Heart left ventricle (tissue), 16 donors: ENCODE results near the gene TBC1D4. TPM values are rescaled to one million over a fixed set of nuclear protein-coding genes. Genes with fewer than 3 reads are reported as not detected.
"Not testable (repeated sequence)": the region's sequence is repeated elsewhere in the genome, so short reads cannot be mapped to it uniquely, and the experiment has no call there.

ENCODE experiments used
- ATAC-seq, 4 donors: fragments of 200-7000 bp; cut with Tn5 transposase; one replicate each; pipeline ENCODE4 v1.9.1; 2020 to 2022; ENCODE audit warnings: moderate library complexity in 4 of 4, mild to moderate bottlenecking in 3 of 4, moderate number of reproducible peaks in 1 of 4
- DNase-seq, 5 donors: peaks; one replicate each; pipeline ENCODE4 v3.0.0-alpha.2; 2020
- H3K27ac ChIP-seq, 12 donors: fragments of 200-600 bp; sonication (generic) in 4 of 12; one replicate each; pipeline versions ENCODE4 v1.5.0 to v1.8.0; 2016 to 2022; ENCODE audit warnings: mild to moderate bottlenecking in 2 of 12
- H3K27me3 ChIP-seq, 9 donors: fragments of 200-600 bp; sonication (generic) in 2 of 9; one replicate each; pipeline versions ENCODE4 v1.5.1 to v1.8.0; 2016 to 2022; ENCODE audit warnings: mild to moderate bottlenecking in 3 of 9
- H3K36me3 ChIP-seq, 9 donors: fragments of 200-600 bp; sonication (generic) in 2 of 9; one replicate each; pipeline versions ENCODE4 v1.5.0 to v1.8.0; 2018 to 2022; ENCODE audit warnings: mild to moderate bottlenecking in 2 of 9
- H3K4me1 ChIP-seq, 12 donors: fragments of 200-600 bp; sonication (generic) in 4 of 12; one replicate each; pipeline versions ENCODE4 v1.5.0 to v1.8.0; 2016 to 2022; ENCODE audit warnings: mild to moderate bottlenecking in 3 of 12
- H3K4me3 ChIP-seq, 12 donors: fragments of 200-600 bp; sonication (generic) in 4 of 12; one replicate each; pipeline versions ENCODE4 v1.5.0 to v1.8.0; 2017 to 2022; ENCODE audit warnings: mild to moderate bottlenecking in 9 of 12, moderate library complexity in 4 of 12
- H3K9me3 ChIP-seq, 12 donors: fragments of 200-600 bp; sonication (generic) in 4 of 12; one replicate each; pipeline versions ENCODE4 v1.5.0 to v1.8.0; 2016 to 2022; ENCODE audit warnings: mild to moderate bottlenecking in 1 of 12
- CTCF ChIP-seq, 12 donors: fragments of 200-600 bp; sonication (generic) in 4 of 12; IDR thresholded peaks; one replicate each; pipeline versions ENCODE4 v1.5.0 to v1.8.0; 2018 to 2022; ENCODE audit warnings: antibody characterized with exemption in 12 of 12, mild to moderate bottlenecking in 5 of 12
- POLR2A ChIP-seq, 2 donors: fragments of 450-650 bp; IDR thresholded peaks; one replicate each; pipeline ENCODE4 v1.6.1; 2017; ENCODE audit warnings: antibody characterized with exemption in 2 of 2, mild to moderate bottlenecking in 2 of 2, moderate library complexity in 2 of 2
- WGBS, 4 donors: extraction: QIAGEN DNeasy Blood & Tissue Kit in 2 of 4; methylation state at CpG; one replicate each; pipeline versions ENCODE4 v1.1.5 to v1.1.7; 2013 to 2018; 5-methylcytosine and 5-hydroxymethylcytosine counted together
- intact Hi-C, 10 donors: fragments of 100-400 bp; cut with DNase I; formaldehyde crosslinking; loops; one replicate each; pipeline versions ENCODE4 v1.11.1 to v1.14.2; 2022
- polyA plus RNA-seq, 2 donors: library from polyadenylated mRNA; stranded (reverse); fragments of 200-250 nt; gene quantifications; one replicate each; pipeline ENCODE4 v1.2.3, GENCODE V29; 2013
- total RNA-seq, 9 donors: library from RNA; depleted of rRNA in 2 of 9; stranded (reverse); fragments of >200 nt in 2 of 9; fragmentation: NEBNext Ultra II Directional in 3 of 9; extraction: Animal tissue kit (Norgen Biotek cat#: 25700) in 3 of 9; gene quantifications; one replicate each; pipeline versions ENCODE4 v1.1.0 to v1.2.4, GENCODE V29; 2016 to 2023
- donor health status: ischemic (EF 13 %, LVEDD 7.1; RV severe dilation, severe dysfunction).
- donor health status: healthy with polysubstance abuse.
- donor health status: DM: no; HTN: yes; CAD: no.
- donor health status: DM: no; HTN: no; CAD: no.
- donor health status: ischemic (EF 25% LVEDD 6.9; RV normal size, moderate dysfunction).
- donor health status: ischemic (EF 25% LVEDD 5.7; RV mildly dilated, moderate dysfunction).
- donor health status: healthy.
- donor health status: DM: yes; HTN: yes; CAD: no.
- donor health status: ischemic (EF 35%, LVEDD 5.7; RV mildly dilated, moderate dysfunction).
- donor health status: nonischemic (EF 11% LVEDD 7.7; RV severe dilation, severe dysfunction).
- donor health status: DM: yes; HTN: yes; CAD: no.
- donor health status: PGD.
- donor health status: ischemic (EF 29% LVEDD 5.4; RV normal size, mild dysfunction).
- donor health status: nonischemic (EF 23%, LVEDD 6.1; RV moderate dilation, normal function).

TBC1D4 gene
- total and polyA plus RNA-seq, 11 donors: 26.8 to 158 (median 81.6) TPM

DNA sequence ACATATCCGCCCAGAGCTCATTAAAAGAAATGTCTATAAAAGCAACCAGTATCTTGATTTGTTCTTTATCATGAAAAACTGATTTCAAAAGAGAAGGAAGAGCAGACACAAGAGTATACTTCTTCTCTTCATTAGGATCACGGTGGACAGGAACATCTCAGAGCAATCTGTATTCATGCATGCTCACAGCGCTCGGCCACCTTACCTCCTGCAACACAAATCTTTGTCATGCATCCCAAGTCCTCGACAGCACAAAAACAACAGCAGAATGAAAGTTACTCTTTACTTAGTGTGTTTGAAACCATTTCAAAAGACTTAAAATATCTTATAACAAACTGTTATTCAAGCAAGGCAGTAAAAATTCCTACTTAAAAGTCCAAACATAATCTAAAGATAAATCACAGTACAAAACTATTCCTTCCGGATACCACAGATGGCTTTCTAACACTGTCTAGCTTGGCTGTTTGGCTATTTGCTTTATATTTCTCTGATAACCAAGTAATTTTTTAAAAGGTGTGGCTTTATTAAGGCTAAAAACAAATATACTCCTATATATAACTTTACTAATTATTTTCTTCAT lies 174.5 kb downstream of the TBC1D4 start:
- Histone ChIP-seq H3K9me3 (no peaks in the 10 kb centered on the region), H3K27me3 (no peaks in the 10 kb centered on the region), H3K4me1 (peaks cover 0 to 23% (median 10%) of the 10 kb centered on the region in 12 donors), H3K36me3 (peaks cover 0 to 66% (median 24%) of the 10 kb centered on the region in 9 donors), H3K4me3 (no peak overlapping the region), H3K27ac (no peak overlapping the region)
- TF ChIP-seq POLR2A (IDR thresholded peaks at IDR 0.05): no peak
- TF ChIP-seq CTCF (IDR thresholded peaks at IDR 0.05): no peak
- ATAC-seq: no peak
- intact Hi-C loops: no loop called here
- 79 to 83% (median 83%) methylated on average over 6 of the region's 6 CpGs for WGBS, 4 donors
- DNase-seq: no peak

- DNase-seq, intact Hi-C loops, H3K27me3 ChIP-seq, H3K4me3 ChIP-seq, H3K9me3 ChIP-seq, H3K27ac ChIP-seq, ATAC-seq: not testable (repeated sequence)
- peaks cover 0 to 63% (median 20%) of the 10 kb centered on the region in 9 donors for H3K36me3 ChIP-seq
- H3K4me1 ChIP-seq: peaks cover 0 to 23% (median 10%) of the 10 kb centered on the region in 12 donors
- WGBS, 4 donors: 99 to 100% (median 100%) methylated on average over 1 of the region's 1 CpG
Observed at GRCh38 chr13:75306967-75307366, 175.0 kb downstream of the TBC1D4 start.

DNA sequence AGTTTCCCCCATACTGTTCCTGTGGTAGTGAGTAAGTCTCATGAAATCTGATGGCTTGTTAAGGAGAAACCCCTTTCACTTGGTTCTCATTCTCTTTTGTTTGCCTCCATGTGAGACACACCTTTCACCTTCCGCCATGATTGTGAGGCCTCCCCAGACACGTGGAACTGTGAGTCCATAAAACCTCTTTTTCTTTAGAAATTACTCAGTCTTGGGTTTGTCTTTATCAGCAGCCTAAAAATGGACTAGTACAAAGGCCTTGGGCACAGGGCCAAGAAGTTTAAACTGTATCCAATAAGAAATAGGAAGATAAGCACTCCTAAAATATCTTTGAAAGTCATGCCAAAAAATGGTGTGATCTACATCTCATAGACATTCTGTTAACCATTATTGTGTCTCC lies 176.9 kb downstream of the TBC1D4 start:
- Histone ChIP-seq H3K9me3 (no peaks in the 10 kb centered on the region), H3K4me1 (peaks cover 0 to 26% (median 12%) of the 10 kb centered on the region in 12 donors), H3K4me3 (no peak overlapping the region), H3K27me3 (no peaks in the 10 kb centered on the region), H3K36me3 (peaks cover 0 to 50% (median 4%) of the 10 kb centered on the region in 9 donors), H3K27ac (peak overlapping the region in 4 of 12 donors; percentile 4 to 31 (median 28))
- DNase-seq: peak in 4 of 5 donors; percentile 45 to 73 (median 53)
- intact Hi-C loops: no loop called here
- 36 to 48% (median 42%) methylated on average over 2 of the region's 2 CpGs for WGBS, 4 donors
- TF ChIP-seq CTCF (IDR thresholded peaks at IDR 0.05): no peak
- peak; percentile 21 to 61 (median 39) for ATAC-seq

- Histone ChIP-seq H3K36me3 (peaks cover 0 to 50% (median 8%) of the 10 kb centered on the region in 9 donors), H3K4me1 (peaks cover 0 to 28% (median 12%) of the 10 kb centered on the region in 12 donors), H3K27me3 (no peaks in the 10 kb centered on the region), H3K9me3 (no peaks in the 10 kb centered on the region), H3K27ac (no peak overlapping the region), H3K4me3 (no peak overlapping the region)
- intact Hi-C loops: no loop called here
- WGBS, 4 donors: 88 to 90% (median 89%) methylated on average over 4 of the region's 4 CpGs
- TF ChIP-seq CTCF (IDR thresholded peaks at IDR 0.05) (no peak), POLR2A (IDR thresholded peaks at IDR 0.05) (no peak)
- no peak for ATAC-seq
- no peak for DNase-seq
Observed at GRCh38 chr13:75303263-75303662, 178.7 kb downstream of the TBC1D4 start.
